IMR-90 (cell line): ENCODE measurements around the gene PLEKHB1. TPM values are rescaled to one million over a fixed set of nuclear protein-coding genes. Genes with fewer than 3 reads are reported as not detected.

ENCODE experiments used
- ATAC-seq: fragments of 200-7000 bp; cut with Tn5 transposase; 2 replicates; pipeline ENCODE4 v1.9.1; 2020; ENCODE audit warnings: low read depth, mild to moderate bottlenecking, moderate library complexity
- BruUV-seq: library from RNA; stranded (reverse); fragments of 400-500 nt; replicated peaks from 2 replicates; lab custom pipeline; 2021; lab: Mats Ljungman, UMichigan
- CTCF ChIA-PET: fragments of 300-600 bp; formaldehyde crosslinking; extraction: SDS; loops from one replicate; lab custom pipeline; 2021; ENCODE audit warnings: antibody characterized with exemption; lab: Yijun Ruan, JAX
- POLR2A ChIA-PET: fragments of 300-600 bp; sonication (Branson Sonifier 250); formaldehyde crosslinking; loops from one replicate; lab custom pipeline; 2022; ENCODE audit warnings: antibody characterized with exemption; ENCODE audit not compliant: unreplicated experiment; lab: Charles Lee
- DNase-seq: peaks from one replicate; pipeline ENCODE4 v3.0.0; 2013
- H2AFZ ChIP-seq: replicated peaks from 2 replicates; pipeline ENCODE3; 2013; ENCODE audit warnings: low read length, mild to moderate bottlenecking; ENCODE audit not compliant: poor library complexity
- H2AK5ac ChIP-seq: 2 replicates; pipeline ENCODE4 v1.6.1; 2013; ENCODE audit warnings: low read depth, low read length, inconsistent platforms
- H2AK9ac ChIP-seq: replicated peaks from 2 replicates; pipeline ENCODE3; 2013; ENCODE audit warnings: mild to moderate bottlenecking, low read depth, low read length, moderate library complexity; ENCODE audit not compliant: poor library complexity
- H2BK120ac ChIP-seq: 2 replicates; pipeline ENCODE4 v1.6.1; 2013; ENCODE audit warnings: low read depth, low read length, inconsistent platforms
- H2BK15ac ChIP-seq: 3 replicates; pipeline ENCODE4 v1.6.1; 2013; ENCODE audit warnings: low read depth, low read length, inconsistent platforms
- H2BK20ac ChIP-seq: 2 replicates; pipeline ENCODE4 v1.6.1; 2013; ENCODE audit warnings: low read depth, mild to moderate bottlenecking, inconsistent platforms, low read length, moderate library complexity
- H2BK5ac ChIP-seq: 2 replicates; pipeline ENCODE4 v1.6.1; 2013; ENCODE audit warnings: mild to moderate bottlenecking, low read depth, low read length, inconsistent platforms; ENCODE audit not compliant: poor library complexity, severe bottlenecking
- H3K14ac ChIP-seq: replicated peaks from 2 replicates; pipeline ENCODE4 v1.6.1; 2013; ENCODE audit warnings: low read depth, low read length, inconsistent platforms
- H3K18ac ChIP-seq: 2 replicates; pipeline ENCODE4 v1.6.1; 2013; ENCODE audit warnings: low read depth, low read length, control low read depth
- H3K23ac ChIP-seq: 2 replicates; pipeline ENCODE4 v1.6.1; 2013; ENCODE audit warnings: low read depth, low read length, inconsistent platforms
- H3K27ac ChIP-seq: 2 replicates; pipeline ENCODE4 v1.5.1; 2013; ENCODE audit warnings: mild to moderate bottlenecking, control low read depth, low read length; ENCODE audit not compliant: insufficient read depth
- H3K27me3 ChIP-seq: 2 replicates; pipeline ENCODE4 v1.6.1; 2013; ENCODE audit warnings: low read length; ENCODE audit not compliant: control insufficient read depth, insufficient read depth
- H3K36me3 ChIP-seq: 2 replicates; pipeline ENCODE4 v1.6.1; 2013; ENCODE audit warnings: low read length, mixed read lengths; ENCODE audit not compliant: control insufficient read depth, insufficient read depth
- H3K4ac ChIP-seq: 2 replicates; pipeline ENCODE4 v1.6.1; 2013; ENCODE audit warnings: low read depth, low read length, inconsistent platforms
- H3K4me1 ChIP-seq: 2 replicates; pipeline ENCODE4 v1.6.1; 2013; ENCODE audit warnings: low read length, mixed read lengths; ENCODE audit not compliant: control insufficient read depth, insufficient read depth
- H3K4me2 ChIP-seq: 2 replicates; pipeline ENCODE4 v1.6.1; 2013; ENCODE audit warnings: low read depth, mild to moderate bottlenecking, control low read depth, low read length, moderate library complexity
- H3K4me3 ChIP-seq: 2 replicates; pipeline ENCODE4 v1.5.1; 2013; ENCODE audit warnings: low read depth, mild to moderate bottlenecking, control low read depth, low read length, moderate library complexity; ENCODE audit not compliant: insufficient read depth
- H3K56ac ChIP-seq: 2 replicates; pipeline ENCODE4 v1.6.1; 2013; ENCODE audit warnings: low read length, inconsistent platforms; ENCODE audit not compliant: insufficient read depth; ENCODE audit errors: extremely low read depth
- H3K79me1 ChIP-seq, 2 experiments: 2 replicates each; pipeline ENCODE4 v1.6.1; 2013; ENCODE audit warnings: low read length in 2 of 2, inconsistent platforms in 1 of 2, low read depth in 1 of 2
- H3K9ac ChIP-seq: 2 replicates; pipeline ENCODE4 v1.6.1; 2013; ENCODE audit warnings: low read depth, low read length, control low read depth
- H3K9me1 ChIP-seq: 2 replicates; pipeline ENCODE4 v1.6.1; 2013; ENCODE audit warnings: low read length, inconsistent platforms; ENCODE audit not compliant: insufficient read depth
- H3K9me3 ChIP-seq: 2 replicates; pipeline ENCODE4 v1.6.1; 2013; ENCODE audit warnings: low read length; ENCODE audit not compliant: control insufficient read depth, insufficient read depth
- H4K20me1 ChIP-seq: 2 replicates; pipeline ENCODE4 v1.6.1; 2013; ENCODE audit warnings: low read length, inconsistent platforms; ENCODE audit not compliant: insufficient read depth
- H4K5ac ChIP-seq: 2 replicates; pipeline ENCODE4 v1.6.1; 2013; ENCODE audit warnings: mild to moderate bottlenecking, low read depth, low read length, control low read depth
- H4K8ac ChIP-seq, 2 experiments: 2 replicates each; pipeline ENCODE4 v1.6.1; 2013; ENCODE audit warnings: low read depth in 2 of 2, low read length in 2 of 2, control low read depth in 1 of 2, inconsistent platforms in 1 of 2
- H4K91ac ChIP-seq: 2 replicates; pipeline ENCODE4 v1.6.1; 2013; ENCODE audit warnings: low read depth, low read length, inconsistent platforms; ENCODE audit not compliant: insufficient read depth
- BHLHE40 ChIP-seq: fragments of 150-350 bp; IDR thresholded peaks from 2 replicates; pipeline ENCODE4 v1.6.1; 2016; ENCODE audit warnings: mild to moderate bottlenecking, low read depth, low read length
- CEBPB ChIP-seq: IDR thresholded peaks from 2 replicates; pipeline ENCODE4 v1.6.1; 2012; ENCODE audit warnings: low read depth, low read length, improper control_type of control experiment
- CHD1 ChIP-seq: IDR thresholded peaks from 2 replicates; pipeline ENCODE4 v1.6.1; 2012; ENCODE audit warnings: low read depth, low read length, improper control_type of control experiment
- FOS ChIP-seq: fragments of 150-350 bp; IDR thresholded peaks from 2 replicates; pipeline ENCODE4 v1.6.1; 2016; ENCODE audit warnings: low read depth, low read length
- MAFK ChIP-seq: IDR thresholded peaks from 2 replicates; pipeline ENCODE4 v1.6.1; 2012; ENCODE audit warnings: low read depth, low read length, improper control_type of control experiment
- MAZ ChIP-seq: IDR thresholded peaks from 2 replicates; pipeline ENCODE4 v1.6.1; 2012; ENCODE audit warnings: low read depth, mild to moderate bottlenecking, low read length, improper control_type of control experiment, moderate library complexity, borderline replicate concordance
- MXI1 ChIP-seq: IDR thresholded peaks from 2 replicates; pipeline ENCODE4 v1.6.1; 2012; ENCODE audit warnings: low read depth, mild to moderate bottlenecking, low read length, moderate library complexity, borderline replicate concordance
- NFE2L2 ChIP-seq: fragments of 150-350 bp; IDR thresholded peaks from 2 replicates; pipeline ENCODE4 v1.6.1; 2016; ENCODE audit warnings: low read depth, mild to moderate bottlenecking, low read length
- POLR2A ChIP-seq: IDR thresholded peaks from 2 replicates; pipeline ENCODE4 v1.6.1; 2012; ENCODE audit warnings: mild to moderate bottlenecking, low read depth, low read length
- RAD21 ChIP-seq: IDR thresholded peaks from 2 replicates; pipeline ENCODE4 v1.6.1; 2012; ENCODE audit warnings: low read length, improper control_type of control experiment
- RCOR1 ChIP-seq: IDR thresholded peaks from 2 replicates; pipeline ENCODE4 v1.6.1; 2012; ENCODE audit warnings: mild to moderate bottlenecking, low read length, improper control_type of control experiment; ENCODE audit not compliant: insufficient replicate concordance
- RFX5 ChIP-seq: IDR thresholded peaks from 2 replicates; pipeline ENCODE4 v1.8.0; 2012; ENCODE audit warnings: low read depth, mild to moderate bottlenecking, low read length, moderate library complexity
- SMC3 ChIP-seq: fragments of 150-350 bp; IDR thresholded peaks from 2 replicates; pipeline ENCODE4 v1.6.1; 2016; ENCODE audit warnings: low read depth, mild to moderate bottlenecking, antibody characterized with exemption, low read length, moderate library complexity
- WGBS, 2 experiments: methylation state at CpG; one replicate each; pipeline versions ENCODE4 v1.1.5 to v1.1.7; 2013; ENCODE audit warnings: missing lambda C conversion rate in 2 of 2; ENCODE audit not compliant: insufficient read length in 1 of 2; ENCODE audit errors: extremely low coverage in 2 of 2; 5-methylcytosine and 5-hydroxymethylcytosine counted together
- dilution Hi-C: fragments of 300-500 bp; cut with HindIII; formaldehyde crosslinking; loops from one replicate; pipeline ENCODE4 v1.14.3; 2018; ENCODE audit warnings: low sequenced_read_pairs; ENCODE audit not compliant: unreplicated experiment
- in situ Hi-C: fragments of 300-500 bp; cut with MboI; formaldehyde crosslinking; loops from 3 replicates; pipeline ENCODE4 v1.14.3; 2019; ENCODE audit warnings: low sequenced_read_pairs, inconsistent platforms, mixed read lengths
- intact Hi-C: fragments of 100-400 bp; cut with micrococcal nuclease; formaldehyde crosslinking; loops from 2 replicates; pipeline ENCODE4 v1.10.0; 2022
- polyA plus RNA-seq, 3 experiments: library from polyadenylated mRNA; depleted of rRNA; stranded (reverse); fragments of >200 nt; gene quantifications; 2 replicates each; pipeline ENCODE4 v1.2.3, GENCODE V29; 2012; ENCODE audit warnings: low replicate concordance in 1 of 3
- total RNA-seq: library from RNA; depleted of rRNA; stranded (reverse); fragments of >200 nt; gene quantifications from 2 replicates; pipeline ENCODE4 v1.2.3, GENCODE V29; 2012
- TF ChIP-seq, protein P1 (sequence below): fragments of 150-350 bp; IDR thresholded peaks from 2 replicates; pipeline ENCODE4 v1.6.1; 2017; ENCODE audit warnings: mild to moderate bottlenecking, antibody characterized with exemption, low read length, low read depth
- TF ChIP-seq, protein P2 (sequence below): fragments of 150-350 bp; IDR thresholded peaks from 2 replicates; pipeline ENCODE4 v1.6.1; 2016; ENCODE audit warnings: low read depth, mild to moderate bottlenecking, low read length, moderate library complexity, borderline replicate concordance
- TF ChIP-seq, protein P3 (sequence below): conservative IDR thresholded peaks from 2 replicates; pipeline ENCODE4 v1.5.1; 2012; ENCODE audit warnings: mild to moderate bottlenecking, low read depth, low read length, improper control_type of control experiment

The PLEKHB1 gene
- total and polyA plus RNA-seq, 2 of the 4 experiments (the other 2 are of a cell fraction): 0.36 to 0.86 TPM

DNA sequence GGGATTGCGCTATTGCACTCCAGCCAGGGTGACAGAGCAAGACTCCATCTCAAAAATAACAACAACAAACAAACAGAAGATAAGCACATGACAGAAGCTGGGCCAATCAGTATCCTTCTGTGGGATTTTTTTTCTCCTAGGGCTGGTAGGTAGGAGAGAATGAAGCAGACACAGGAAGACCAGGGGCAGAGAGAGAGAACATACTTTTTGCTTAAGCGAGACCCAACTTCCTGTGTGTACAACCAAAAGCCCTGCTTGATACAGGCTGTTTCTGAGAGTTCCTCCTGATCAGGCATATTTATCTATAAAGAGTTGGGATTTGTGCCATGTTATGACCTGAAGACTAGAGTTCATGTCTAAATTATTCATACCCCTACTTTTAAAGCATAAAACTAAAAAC lies 12.4 kb upstream of the PLEKHB1 start:
- Histone ChIP-seq H4K8ac (no peak overlapping the region), H2BK20ac (no peak overlapping the region), H2AK9ac (no peak overlapping the region), H2AFZ (no peak overlapping the region), H2BK120ac (no peak overlapping the region), H2AK5ac (no peak overlapping the region), H3K27me3 (peaks cover 16% of the 10 kb centered on the region), H3K4ac (no peak overlapping the region), H4K91ac (no peak overlapping the region), H4K5ac (no peak overlapping the region), H3K4me1 (no peaks in the 10 kb centered on the region), H2BK5ac (no peak overlapping the region), H3K4me2 (no peak overlapping the region), H3K9me1 (no peaks in the 10 kb centered on the region), H4K20me1 (no peaks in the 10 kb centered on the region), H3K36me3 (no peaks in the 10 kb centered on the region), H3K27ac (no peak overlapping the region), H2BK15ac (no peak overlapping the region), H3K14ac (no peak overlapping the region), H3K79me1 (no peaks in the 10 kb centered on the region), H3K23ac (no peak overlapping the region), H3K9me3 (no peaks in the 10 kb centered on the region), H3K56ac (no peak overlapping the region), H3K9ac (no peak overlapping the region), H3K4me3 (no peak overlapping the region), H3K18ac (no peak overlapping the region)
- ATAC-seq: no peak
- no TSS peak for BruUV-seq
- CTCF ChIA-PET: no interaction called here
- POLR2A ChIA-PET: no interaction called here
- no peak for DNase-seq
- dilution Hi-C loops (no loop called here), in situ Hi-C loops (no loop called here), intact Hi-C loops (no loop called here)
- WGBS, 2 experiments: no CpG with 5 or more reads among the region's 2 CpGs
- TF ChIP-seq, protein P1, sequence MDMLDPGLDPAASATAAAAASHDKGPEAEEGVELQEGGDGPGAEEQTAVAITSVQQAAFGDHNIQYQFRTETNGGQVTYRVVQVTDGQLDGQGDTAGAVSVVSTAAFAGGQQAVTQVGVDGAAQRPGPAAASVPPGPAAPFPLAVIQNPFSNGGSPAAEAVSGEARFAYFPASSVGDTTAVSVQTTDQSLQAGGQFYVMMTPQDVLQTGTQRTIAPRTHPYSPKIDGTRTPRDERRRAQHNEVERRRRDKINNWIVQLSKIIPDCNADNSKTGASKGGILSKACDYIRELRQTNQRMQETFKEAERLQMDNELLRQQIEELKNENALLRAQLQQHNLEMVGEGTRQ: no peak
- TF ChIP-seq, protein P2, sequence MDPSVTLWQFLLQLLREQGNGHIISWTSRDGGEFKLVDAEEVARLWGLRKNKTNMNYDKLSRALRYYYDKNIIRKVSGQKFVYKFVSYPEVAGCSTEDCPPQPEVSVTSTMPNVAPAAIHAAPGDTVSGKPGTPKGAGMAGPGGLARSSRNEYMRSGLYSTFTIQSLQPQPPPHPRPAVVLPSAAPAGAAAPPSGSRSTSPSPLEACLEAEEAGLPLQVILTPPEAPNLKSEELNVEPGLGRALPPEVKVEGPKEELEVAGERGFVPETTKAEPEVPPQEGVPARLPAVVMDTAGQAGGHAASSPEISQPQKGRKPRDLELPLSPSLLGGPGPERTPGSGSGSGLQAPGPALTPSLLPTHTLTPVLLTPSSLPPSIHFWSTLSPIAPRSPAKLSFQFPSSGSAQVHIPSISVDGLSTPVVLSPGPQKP: no peak
- TF ChIP-seq RCOR1 (no peak), FOS (no peak), SMC3 (no peak), CEBPB (no peak), MAZ (no peak), CHD1 (no peak), BHLHE40 (no peak), MAFK (no peak), RFX5 (no peak), RAD21 (no peak), NFE2L2 (no peak), MXI1 (no peak), POLR2A (no peak)
- TF ChIP-seq, protein P3, sequence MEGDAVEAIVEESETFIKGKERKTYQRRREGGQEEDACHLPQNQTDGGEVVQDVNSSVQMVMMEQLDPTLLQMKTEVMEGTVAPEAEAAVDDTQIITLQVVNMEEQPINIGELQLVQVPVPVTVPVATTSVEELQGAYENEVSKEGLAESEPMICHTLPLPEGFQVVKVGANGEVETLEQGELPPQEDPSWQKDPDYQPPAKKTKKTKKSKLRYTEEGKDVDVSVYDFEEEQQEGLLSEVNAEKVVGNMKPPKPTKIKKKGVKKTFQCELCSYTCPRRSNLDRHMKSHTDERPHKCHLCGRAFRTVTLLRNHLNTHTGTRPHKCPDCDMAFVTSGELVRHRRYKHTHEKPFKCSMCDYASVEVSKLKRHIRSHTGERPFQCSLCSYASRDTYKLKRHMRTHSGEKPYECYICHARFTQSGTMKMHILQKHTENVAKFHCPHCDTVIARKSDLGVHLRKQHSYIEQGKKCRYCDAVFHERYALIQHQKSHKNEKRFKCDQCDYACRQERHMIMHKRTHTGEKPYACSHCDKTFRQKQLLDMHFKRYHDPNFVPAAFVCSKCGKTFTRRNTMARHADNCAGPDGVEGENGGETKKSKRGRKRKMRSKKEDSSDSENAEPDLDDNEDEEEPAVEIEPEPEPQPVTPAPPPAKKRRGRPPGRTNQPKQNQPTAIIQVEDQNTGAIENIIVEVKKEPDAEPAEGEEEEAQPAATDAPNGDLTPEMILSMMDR: no peak
